Measurements from ENCODE around the gene ELL2.

Gene ELL2

GRCh38 chr5:95996904-95997723 lies 35.5 kb upstream of the ELL2 start:
- Histone ChIP-seq H3K36me3 (no peaks in the 10 kb centered on the region), H3K27me3 (no peaks in the 10 kb centered on the region), H3K4me3 (no peak overlapping the region), H3K9ac (no peak overlapping the region), H3K4me1 (no peaks in the 10 kb centered on the region), H3K9me3 (replicated peaks in 1 of 11) (no peaks in the 10 kb centered on the region), H3K4me2 (no peak overlapping the region), H3K27ac (no peak overlapping the region), H4K20me1 (no peaks in the 10 kb centered on the region)
- no peak for TF ChIP-seq Cebpa-rat (IDR thresholded peaks at IDR 0.05)

GRCh38 chr5:95995962-95996489 lies 34.4 kb upstream of the ELL2 start:
- Histone ChIP-seq H3K4me2 (no peak overlapping the region), H3K27ac (no peak overlapping the region)
- no peak for TF ChIP-seq Cebpa-rat (IDR thresholded peaks at IDR 0.05)

GRCh38 chr5:95993776-95994175 lies 32.1 kb upstream of the ELL2 start:
- H3K4me1 ChIP-seq = no peaks in the 10 kb centered on the region
- no peak overlapping the region for H3K4me3 ChIP-seq
- H4K20me1 ChIP-seq = no peaks in the 10 kb centered on the region
- H3K27ac ChIP-seq = no peak overlapping the region
- H3K9ac ChIP-seq = no peak overlapping the region
- no peaks in the 10 kb centered on the region for H3K9me3 ChIP-seq (replicated peaks in 1 of 11)
- H3K27me3 ChIP-seq = no peaks in the 10 kb centered on the region
- H3K36me3 ChIP-seq = no peaks in the 10 kb centered on the region
- H3K4me2 ChIP-seq = no peak overlapping the region
- no peak for TF ChIP-seq Cebpa-rat (IDR thresholded peaks at IDR 0.05)

More at GRCh38 chr5:95995962-95996489, 34.4 kb upstream of the ELL2 start:
- Histone ChIP-seq H3K36me3 (no peaks in the 10 kb centered on the region), H3K4me1 (no peaks in the 10 kb centered on the region), H3K9me3 (replicated peaks in 1 of 11) (no peaks in the 10 kb centered on the region), H3K27me3 (no peaks in the 10 kb centered on the region), H4K20me1 (no peaks in the 10 kb centered on the region), H3K4me3 (no peak overlapping the region), H3K9ac (no peak overlapping the region)

- no peak overlapping the region for H3K4me3 ChIP-seq
Observed at GRCh38 chr5:95993266-95993665, 31.6 kb upstream of the ELL2 start.

GRCh38 chr5:95989283-95990048 lies 27.8 kb upstream of the ELL2 start:
- no peaks in the 10 kb centered on the region for H3K36me3 ChIP-seq
- H3K4me3 ChIP-seq = no peak overlapping the region
- no peak overlapping the region for H3K4me2 ChIP-seq
- no peak for TF ChIP-seq Cebpa-rat (IDR thresholded peaks at IDR 0.05)
- no peaks in the 10 kb centered on the region for H3K4me1 ChIP-seq
- H3K9me3 ChIP-seq (replicated peaks in 1 of 11) = no peaks in the 10 kb centered on the region
- no peak overlapping the region for H3K27ac ChIP-seq
- H3K9ac ChIP-seq = no peak overlapping the region
- no peaks in the 10 kb centered on the region for H4K20me1 ChIP-seq
- no peaks in the 10 kb centered on the region for H3K27me3 ChIP-seq

More at GRCh38 chr5:95993266-95993665, 31.6 kb upstream of the ELL2 start:
- Histone ChIP-seq H3K9me3 (replicated peaks in 1 of 11) (no peaks in the 10 kb centered on the region), H3K9ac (no peak overlapping the region), H3K27ac (no peak overlapping the region), H3K4me2 (no peak overlapping the region), H4K20me1 (no peaks in the 10 kb centered on the region), H3K27me3 (no peaks in the 10 kb centered on the region), H3K36me3 (no peaks in the 10 kb centered on the region), H3K4me1 (no peaks in the 10 kb centered on the region)
- TF ChIP-seq Cebpa-rat (IDR thresholded peaks at IDR 0.05) = no peak

- H4K20me1 ChIP-seq = no peaks in the 10 kb centered on the region
- H3K27me3 ChIP-seq = no peaks in the 10 kb centered on the region
- no peak overlapping the region for H3K4me2 ChIP-seq
- H3K27ac ChIP-seq = no peak overlapping the region
- no peaks in the 10 kb centered on the region for H3K36me3 ChIP-seq
- no peaks in the 10 kb centered on the region for H3K4me1 ChIP-seq
- H3K9ac ChIP-seq = no peak overlapping the region
- H3K9me3 ChIP-seq (replicated peaks in 1 of 11) = no peaks in the 10 kb centered on the region
- no peak for TF ChIP-seq Cebpa-rat (IDR thresholded peaks at IDR 0.05)
- no peak overlapping the region for H3K4me3 ChIP-seq
Observed at GRCh38 chr5:95988877-95989276, 27.2 kb upstream of the ELL2 start.

- H3K4me1 ChIP-seq = no peaks in the 10 kb centered on the region
- no peaks in the 10 kb centered on the region for H3K27me3 ChIP-seq
- H3K27ac ChIP-seq = no peak overlapping the region
- H3K9me3 ChIP-seq (replicated peaks in 1 of 11) = no peaks in the 10 kb centered on the region
- no peak overlapping the region for H3K9ac ChIP-seq
- H3K4me2 ChIP-seq = no peak overlapping the region
- no peak for TF ChIP-seq Cebpa-rat (IDR thresholded peaks at IDR 0.05)
- H4K20me1 ChIP-seq = no peaks in the 10 kb centered on the region
- no peaks in the 10 kb centered on the region for H3K36me3 ChIP-seq
- no peak overlapping the region for H3K4me3 ChIP-seq
Observed at GRCh38 chr5:95988094-95988493, 26.4 kb upstream of the ELL2 start.

GRCh38 chr5:95986937-95987520 lies 25.4 kb upstream of the ELL2 start:
- Histone ChIP-seq H3K4me2 (no peak overlapping the region), H3K27ac (no peak overlapping the region), H3K27me3 (no peaks in the 10 kb centered on the region), H3K9me3 (replicated peaks in 1 of 11) (no peaks in the 10 kb centered on the region), H3K4me1 (peaks cover 0 to 5% (median 0%) of the 10 kb centered on the region in 10 experiments; a peak in 1 of 20 replicates), H3K9ac (no peak overlapping the region), H3K36me3 (no peaks in the 10 kb centered on the region), H4K20me1 (no peaks in the 10 kb centered on the region), H3K4me3 (no peak overlapping the region)
- TF ChIP-seq Cebpa-rat (IDR thresholded peaks at IDR 0.05) = no peak

- H3K4me2 ChIP-seq = no peak overlapping the region
- no peaks in the 10 kb centered on the region for H3K36me3 ChIP-seq
- H3K27ac ChIP-seq = no peak overlapping the region
- no peaks in the 10 kb centered on the region for H3K27me3 ChIP-seq
- TF ChIP-seq Cebpa-rat (IDR thresholded peaks at IDR 0.05) = no peak
- no peak overlapping the region for H3K4me3 ChIP-seq
- no peaks in the 10 kb centered on the region for H4K20me1 ChIP-seq
- peaks cover 0 to 5% (median 0%) of the 10 kb centered on the region in 10 experiments; a peak in 1 of 20 replicates for H3K4me1 ChIP-seq
- H3K9ac ChIP-seq = no peak overlapping the region
- H3K9me3 ChIP-seq (replicated peaks in 1 of 11) = no peaks in the 10 kb centered on the region
Observed at GRCh38 chr5:95986001-95986400, 24.4 kb upstream of the ELL2 start.
